H1 (cell line): ENCODE measurements around the gene STOML2. TPM values are rescaled to one million over a fixed set of nuclear protein-coding genes. Genes with fewer than 3 reads are reported as not detected.

Source experiments
- EP300 ChIP-seq, 2 experiments: IDR thresholded peaks; 1 replicate in 1 of 2; 2 replicates in 1 of 2; pipeline ENCODE4 v1.6.1; 2011 to 2012; ENCODE audit warnings: low read depth in 2 of 2, low read length in 2 of 2, mild to moderate bottlenecking in 2 of 2, borderline replicate concordance in 1 of 2, inconsistent platforms in 1 of 2, moderate library complexity in 1 of 2
- MAFK ChIP-seq: IDR thresholded peaks from 2 replicates; pipeline ENCODE4 v1.6.1; 2012; ENCODE audit warnings: low read depth, mild to moderate bottlenecking, improper control_type of control experiment, low read length
- polyA plus RNA-seq, 7 experiments: library from polyadenylated mRNA; depleted of rRNA in 3 of 7; stranded (reverse) in 5 of 7; unstranded in 2 of 7; fragments of >200 nt in 5 of 7; fragments of 200-250 nt in 2 of 7; gene quantifications; 1 replicate in 5 of 7; 2 replicates in 1 of 7; 4 replicates in 1 of 7; pipeline versions ENCODE4 v1.2.1 to v1.2.3, GENCODE V29; 2011 to 2013; ENCODE audit warnings: missing spikeins in 2 of 7, mixed read lengths in 2 of 7
- total RNA-seq: library from RNA; stranded (reverse); fragmentation: NEBNext Ultra II Directional; extraction: Animal tissue kit (Norgen Biotek cat#: 25700); gene quantifications from 2 replicates; pipeline ENCODE4 v1.2.1, GENCODE V29; 2021

Gene STOML2
- total and polyA plus RNA-seq, 2 of the 8 experiments (the other 6 are each of a cell fraction or from before 2014, with no cell fraction given): 203 to 256 TPM

GRCh38 chr9:35102769-35103659, at the start of gene STOML2 (continued):
- TF ChIP-seq EP300 (IDR thresholded peaks at IDR 0.05; ENCODE audit: borderline replicate concordance in 1 of 2, low read depth in 2 of 2, low read length in 2 of 2): no peak; a peak in 1 of 3 replicates
- no peak for TF ChIP-seq MAFK
- TF ChIP-seq, all 59 proteins: peak for 25
